ENCODE results near the gene FRRS1. TPM values are rescaled to one million over a fixed set of nuclear protein-coding genes. Genes with fewer than 3 reads are reported as not detected.

The FRRS1 gene
- polyA plus RNA-seq, 1 donor from 2014 or later, result not detected

- H3K27me3 ChIP-seq (ENCODE audit: insufficient read depth, low read depth, low read length), result no peaks in the 10 kb centered on the region
- no peak for TF ChIP-seq CTCF (IDR thresholded peaks at IDR 0.05; ENCODE audit: poor library complexity, severe bottlenecking)
- TF ChIP-seq EZH2 (IDR thresholded peaks at IDR 0.05; ENCODE audit: borderline replicate concordance, insufficient read depth, low read length, poor library complexity, severe bottlenecking), result no peak
- no peak for TF ChIP-seq POLR2AphosphoS5 (IDR thresholded peaks at IDR 0.05)
- TF ChIP-seq RAD21 (conservative IDR thresholded peaks at IDR 0.05), result no peak
- no peak for TF ChIP-seq TAF1 (IDR thresholded peaks at IDR 0.05; ENCODE audit: low read depth)
- TF ChIP-seq SMC3 (conservative IDR thresholded peaks at IDR 0.05; ENCODE audit: poor library complexity), result no peak
- TF ChIP-seq MXI1 (conservative IDR thresholded peaks at IDR 0.05; ENCODE audit: poor library complexity, severe bottlenecking), result no peak
- TF ChIP-seq REST (IDR thresholded peaks at IDR 0.05; ENCODE audit: borderline replicate concordance), result no peak
- TF ChIP-seq EP300 (conservative IDR thresholded peaks at IDR 0.05; ENCODE audit: poor library complexity, severe bottlenecking), result no peak
- no peak overlapping the region for H3K4me3 ChIP-seq (ENCODE audit: low read length)
- no peak overlapping the region for H3K27ac ChIP-seq (ENCODE audit: low read length)
- no peaks in the 10 kb centered on the region for H3K9me2 ChIP-seq (ENCODE audit: insufficient read depth, low read length)
- H3K79me2 ChIP-seq (replicated peaks; ENCODE audit: insufficient read depth, low read length), result no peaks in the 10 kb centered on the region
- no peaks in the 10 kb centered on the region for H3K9me3 ChIP-seq (ENCODE audit: low read length)
- no peaks in the 10 kb centered on the region for H3K36me3 ChIP-seq (ENCODE audit: insufficient read depth, low read length)
- H3K9ac ChIP-seq (ENCODE audit: low read length), result no peak overlapping the region
- no peaks in the 10 kb centered on the region for H3F3A ChIP-seq (ENCODE audit: insufficient read depth, low read length, poor library complexity, severe bottlenecking)
- no peak overlapping the region for H3K4me2 ChIP-seq (ENCODE audit: low read length)
- no peaks in the 10 kb centered on the region for H4K20me1 ChIP-seq (ENCODE audit: insufficient read depth)
- no peak overlapping the region for H2AFZ ChIP-seq (ENCODE audit: low read depth, low read length)
These were observed 89.6 kb downstream of the FRRS1 start for GRCh38 chr1:99676876-99677275.

- H3K4me2 ChIP-seq (ENCODE audit: low read length), result no peak overlapping the region
- no peaks in the 10 kb centered on the region for H4K20me1 ChIP-seq (ENCODE audit: insufficient read depth)
- H3K36me3 ChIP-seq (ENCODE audit: insufficient read depth, low read length), result no peaks in the 10 kb centered on the region
- no peaks in the 10 kb centered on the region for H3K79me2 ChIP-seq (replicated peaks; ENCODE audit: insufficient read depth, low read length)
- no peak overlapping the region for H3K4me3 ChIP-seq (ENCODE audit: low read length)
- TF ChIP-seq CTCF (IDR thresholded peaks at IDR 0.05; ENCODE audit: poor library complexity, severe bottlenecking), result no peak
- TF ChIP-seq EP300 (conservative IDR thresholded peaks at IDR 0.05; ENCODE audit: poor library complexity, severe bottlenecking), result no peak
- TF ChIP-seq SMC3 (conservative IDR thresholded peaks at IDR 0.05; ENCODE audit: poor library complexity), result no peak
- no peak for TF ChIP-seq REST (IDR thresholded peaks at IDR 0.05; ENCODE audit: borderline replicate concordance)
- TF ChIP-seq RAD21 (conservative IDR thresholded peaks at IDR 0.05), result no peak
- no peak for TF ChIP-seq EZH2 (IDR thresholded peaks at IDR 0.05; ENCODE audit: borderline replicate concordance, insufficient read depth, low read length, poor library complexity, severe bottlenecking)
- TF ChIP-seq TAF1 (IDR thresholded peaks at IDR 0.05; ENCODE audit: low read depth), result no peak
- no peak for TF ChIP-seq MXI1 (conservative IDR thresholded peaks at IDR 0.05; ENCODE audit: poor library complexity, severe bottlenecking)
- no peak for TF ChIP-seq POLR2AphosphoS5 (IDR thresholded peaks at IDR 0.05)
- H2AFZ ChIP-seq (ENCODE audit: low read depth, low read length), result no peak overlapping the region
- no peaks in the 10 kb centered on the region for H3F3A ChIP-seq (ENCODE audit: insufficient read depth, low read length, poor library complexity, severe bottlenecking)
- no peak overlapping the region for H3K27ac ChIP-seq (ENCODE audit: low read length)
- H3K9ac ChIP-seq (ENCODE audit: low read length), result no peak overlapping the region
- H3K9me2 ChIP-seq (ENCODE audit: insufficient read depth, low read length), result no peaks in the 10 kb centered on the region
- no peaks in the 10 kb centered on the region for H3K9me3 ChIP-seq (ENCODE audit: low read length)
- H3K27me3 ChIP-seq (ENCODE audit: insufficient read depth, low read depth, low read length), result no peaks in the 10 kb centered on the region
These were observed 90.4 kb downstream of the FRRS1 start for GRCh38 chr1:99675994-99676393.

Data from neural cell (in vitro differentiated cells).